Measurements from ENCODE around the gene KLHL13.

Gene KLHL13

DNA sequence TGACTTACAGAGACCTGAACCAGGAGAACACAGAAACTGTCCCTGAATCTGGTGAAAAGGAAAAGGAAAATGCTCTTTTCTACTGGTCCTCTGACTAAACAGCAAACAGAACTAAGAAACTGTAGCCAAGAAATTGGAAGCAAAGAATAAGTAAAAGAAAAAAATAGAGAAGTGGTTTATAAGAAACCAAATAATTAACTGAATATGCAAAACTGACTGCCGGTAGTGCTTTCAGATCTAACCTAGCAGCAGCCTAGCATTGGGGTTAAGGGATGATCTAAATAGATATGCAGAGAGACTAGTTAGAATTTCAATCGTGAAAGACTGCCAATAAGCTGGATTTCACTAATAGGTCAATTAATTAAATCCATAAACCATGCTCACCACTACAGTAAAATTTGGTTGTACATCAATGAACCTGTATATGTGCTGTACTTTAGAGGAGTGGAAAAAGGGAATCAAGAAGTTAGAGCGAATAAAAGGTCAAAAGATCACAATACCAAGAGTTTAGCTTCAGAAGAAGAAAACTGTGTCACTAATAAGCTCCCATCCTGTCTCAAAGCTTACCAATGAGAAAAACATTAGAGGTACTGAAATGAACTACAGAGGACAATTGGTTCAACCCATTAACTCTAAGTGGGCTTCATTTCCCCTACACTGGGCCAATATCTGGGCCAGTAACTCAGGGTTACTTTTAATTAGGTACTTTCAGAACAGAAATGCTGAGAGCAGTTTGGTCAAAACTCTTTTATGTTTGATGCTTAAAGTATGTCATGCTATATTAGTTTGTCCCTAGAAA is 53.6 kb downstream of the KLHL13 start:
- intact Hi-C loops (cut with DNase I; ENCODE audit: low total_unique reads), result no loop called here
- Histone ChIP-seq H3K4me1 (no peaks in the 10 kb centered on the region), H3K27ac (no peak overlapping the region), H3K9me3 (no peaks in the 10 kb centered on the region), H3K36me3 (no peaks in the 10 kb centered on the region), H3K27me3 (no peaks in the 10 kb centered on the region), H3K4me3 (no peak overlapping the region)
- TF ChIP-seq, protein P1, sequence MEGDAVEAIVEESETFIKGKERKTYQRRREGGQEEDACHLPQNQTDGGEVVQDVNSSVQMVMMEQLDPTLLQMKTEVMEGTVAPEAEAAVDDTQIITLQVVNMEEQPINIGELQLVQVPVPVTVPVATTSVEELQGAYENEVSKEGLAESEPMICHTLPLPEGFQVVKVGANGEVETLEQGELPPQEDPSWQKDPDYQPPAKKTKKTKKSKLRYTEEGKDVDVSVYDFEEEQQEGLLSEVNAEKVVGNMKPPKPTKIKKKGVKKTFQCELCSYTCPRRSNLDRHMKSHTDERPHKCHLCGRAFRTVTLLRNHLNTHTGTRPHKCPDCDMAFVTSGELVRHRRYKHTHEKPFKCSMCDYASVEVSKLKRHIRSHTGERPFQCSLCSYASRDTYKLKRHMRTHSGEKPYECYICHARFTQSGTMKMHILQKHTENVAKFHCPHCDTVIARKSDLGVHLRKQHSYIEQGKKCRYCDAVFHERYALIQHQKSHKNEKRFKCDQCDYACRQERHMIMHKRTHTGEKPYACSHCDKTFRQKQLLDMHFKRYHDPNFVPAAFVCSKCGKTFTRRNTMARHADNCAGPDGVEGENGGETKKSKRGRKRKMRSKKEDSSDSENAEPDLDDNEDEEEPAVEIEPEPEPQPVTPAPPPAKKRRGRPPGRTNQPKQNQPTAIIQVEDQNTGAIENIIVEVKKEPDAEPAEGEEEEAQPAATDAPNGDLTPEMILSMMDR (IDR thresholded peaks at IDR 0.05), result no peak
- no peak for DNase-seq

DNA sequence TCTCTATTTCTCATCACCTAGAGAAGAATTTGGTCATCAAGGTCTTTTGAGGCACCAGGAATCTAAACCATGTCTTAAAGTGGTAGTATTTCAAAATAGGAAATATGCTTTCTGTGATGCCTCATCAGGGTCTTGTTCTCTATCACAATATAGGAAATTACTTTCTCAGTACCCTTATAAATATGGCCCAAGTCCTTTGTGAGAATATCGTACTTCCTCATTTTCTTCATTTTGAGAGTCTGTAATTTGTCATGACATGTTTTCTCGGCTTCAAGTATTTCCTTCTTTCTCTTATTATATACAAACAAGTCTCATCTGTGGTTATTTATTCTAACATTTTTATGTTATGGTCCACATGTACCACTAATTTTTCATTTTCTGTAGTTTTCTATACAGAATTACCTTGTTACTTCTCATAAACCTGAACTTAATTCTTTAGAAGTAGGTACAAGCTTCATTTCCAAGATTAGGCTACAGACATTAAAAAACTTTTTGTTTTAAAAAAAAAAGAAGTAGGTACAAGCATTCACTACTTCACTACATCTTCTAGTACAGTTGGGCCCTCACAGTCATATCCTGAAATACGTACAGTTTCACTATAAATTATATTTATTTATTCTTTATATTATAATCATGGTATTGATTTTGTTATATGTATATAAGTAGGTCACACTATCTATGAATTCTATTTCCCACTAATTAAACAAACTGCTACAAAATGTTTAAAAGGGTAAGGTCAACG is 54.4 kb downstream of the KLHL13 start:
- Histone ChIP-seq H3K36me3 (no peaks in the 10 kb centered on the region), H3K9me3 (no peaks in the 10 kb centered on the region), H3K4me1 (no peaks in the 10 kb centered on the region), H3K27ac (no peak overlapping the region), H3K4me3 (no peak overlapping the region), H3K27me3 (no peaks in the 10 kb centered on the region)
- intact Hi-C loops (cut with DNase I; ENCODE audit: low total_unique reads), result no loop called here
- no peak for DNase-seq
- TF ChIP-seq, protein P1 (IDR thresholded peaks at IDR 0.05), result no peak

DNA sequence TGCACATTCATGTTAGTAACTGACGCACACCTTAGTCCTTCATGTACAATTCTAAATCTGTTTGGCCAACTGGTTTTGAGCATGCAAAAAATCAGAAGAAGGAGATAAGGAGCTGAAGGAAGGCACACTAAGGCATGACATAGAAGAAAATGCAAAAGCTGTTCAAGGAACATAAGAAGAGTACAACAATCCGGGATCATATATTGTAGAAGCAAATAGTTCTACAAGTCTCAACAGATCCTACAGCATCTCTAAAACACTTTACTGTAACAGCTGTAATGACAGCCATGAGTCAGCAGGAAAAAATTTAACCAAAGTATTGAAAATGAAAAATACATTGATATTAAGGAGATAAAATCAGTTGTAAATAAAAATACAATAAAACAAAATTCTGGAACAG is 57.7 kb downstream of the KLHL13 start:
- no peak for DNase-seq
- Histone ChIP-seq H3K4me3 (no peak overlapping the region), H3K9me3 (no peaks in the 10 kb centered on the region), H3K27me3 (no peaks in the 10 kb centered on the region), H3K36me3 (no peaks in the 10 kb centered on the region), H3K27ac (no peak overlapping the region), H3K4me1 (no peaks in the 10 kb centered on the region)
- TF ChIP-seq, protein P1 (IDR thresholded peaks at IDR 0.05), result no peak
- intact Hi-C loops (cut with DNase I; ENCODE audit: low total_unique reads), result no loop called here

DNA sequence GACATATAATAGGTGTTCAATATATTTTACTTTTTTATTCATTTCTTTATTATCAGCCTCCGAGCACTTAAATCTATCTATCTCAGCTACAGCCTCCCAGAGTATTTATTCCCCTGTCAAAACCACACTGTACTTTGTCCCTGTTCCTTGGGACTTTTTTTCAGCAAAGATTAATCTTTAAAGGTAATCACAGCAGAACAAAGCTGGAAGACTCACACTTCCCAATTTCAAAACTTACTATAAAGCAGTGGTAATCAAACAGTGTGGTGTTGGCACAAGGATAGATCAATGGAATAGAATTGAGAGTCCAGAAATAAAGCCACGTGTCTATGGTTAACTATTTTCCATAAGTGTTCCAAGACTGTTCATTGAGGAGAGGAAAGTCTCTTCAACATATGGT is 59.7 kb downstream of the KLHL13 start:
- H3K27me3 ChIP-seq, result no peaks in the 10 kb centered on the region
- H3K9me3 ChIP-seq, result no peaks in the 10 kb centered on the region
- no peak overlapping the region for H3K27ac ChIP-seq
- H3K4me1 ChIP-seq, result no peaks in the 10 kb centered on the region
- TF ChIP-seq, protein P1 (IDR thresholded peaks at IDR 0.05), result no peak
- no peak overlapping the region for H3K4me3 ChIP-seq
- no peak for DNase-seq
- H3K36me3 ChIP-seq, result no peaks in the 10 kb centered on the region
- intact Hi-C loops (cut with DNase I; ENCODE audit: low total_unique reads), result no loop called here

DNA sequence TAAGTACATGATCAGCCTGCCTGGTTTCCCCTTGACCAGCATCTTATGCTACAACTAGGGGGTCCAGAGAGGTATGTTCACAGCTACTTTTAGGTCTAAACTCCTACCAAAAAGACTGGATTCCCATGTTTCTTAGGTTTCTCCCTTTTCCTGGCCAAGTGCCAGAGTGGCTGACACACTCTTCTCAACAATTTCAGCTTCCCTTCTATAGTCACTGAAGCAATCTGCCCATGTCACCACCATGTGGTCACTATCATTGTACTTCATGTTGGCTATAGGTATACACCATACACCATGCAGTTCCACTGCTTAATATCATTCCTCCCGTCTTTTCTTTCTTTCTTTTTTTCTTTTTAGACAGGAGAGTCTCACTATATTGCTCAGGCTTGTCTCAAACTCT is 66.9 kb downstream of the KLHL13 start:
- no peaks in the 10 kb centered on the region for H3K27me3 ChIP-seq
- no peaks in the 10 kb centered on the region for H3K36me3 ChIP-seq
- peaks cover 0 to 4% (median 0%) of the 10 kb centered on the region in 3 donors for H3K9me3 ChIP-seq
- DNase-seq, result no peak
- intact Hi-C loops (cut with DNase I; ENCODE audit: low total_unique reads), result no loop called here
- TF ChIP-seq, protein P1 (IDR thresholded peaks at IDR 0.05), result no peak
- no peaks in the 10 kb centered on the region for H3K4me1 ChIP-seq
- H3K27ac ChIP-seq, result no peak overlapping the region
- no peak overlapping the region for H3K4me3 ChIP-seq

All from tibial artery (tissue), 4 donors.